Measurements from ENCODE around the gene CDH22. TPM values are rescaled to one million over a fixed set of nuclear protein-coding genes. Genes with fewer than 3 reads are reported as not detected.
A peak's percentile ranks its signal among the peaks of the same experiment; 100 is the strongest.

Gene CDH22
- total RNA-seq, 2 experiments from 2014 or later: not detected

DNA sequence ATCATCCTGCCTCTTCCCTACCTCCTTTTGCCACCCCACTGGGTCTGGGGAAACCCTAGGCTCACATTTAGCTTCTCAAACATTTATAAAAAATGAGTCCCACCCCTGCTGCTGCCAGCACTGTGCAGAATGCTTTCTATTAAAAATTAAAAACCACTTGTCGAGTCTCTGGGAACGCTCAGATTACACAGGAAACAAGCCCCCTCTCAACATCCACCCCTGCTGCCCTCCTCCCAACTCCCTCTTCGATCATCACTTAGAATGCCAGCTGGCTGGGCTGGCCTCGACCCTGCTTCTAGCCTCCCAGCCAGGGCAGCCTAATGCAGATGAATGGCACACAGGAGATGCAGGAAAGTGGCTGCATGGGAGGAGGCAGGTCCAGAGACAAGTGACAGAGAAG is 75.8 kb downstream of the CDH22 start:
- ChIA-PET CTCF (no interaction called here), POLR2A (no interaction called here)
- H3K4me1 Mint-ChIP-seq (ENCODE audit: low read depth): no peaks in the 10 kb centered on the region
- H3K27me3 Mint-ChIP-seq: peaks cover 25% of the 10 kb centered on the region
- H3K27ac Mint-ChIP-seq: no peak overlapping the region
- H3K4me3 Mint-ChIP-seq: no peak overlapping the region
- DNase-seq: no peak
- no peaks in the 10 kb centered on the region for H3K36me3 Mint-ChIP-seq
- intact Hi-C loops (cut with micrococcal nuclease): no loop called here
- H3K9me3 Mint-ChIP-seq: no peaks in the 10 kb centered on the region

DNA sequence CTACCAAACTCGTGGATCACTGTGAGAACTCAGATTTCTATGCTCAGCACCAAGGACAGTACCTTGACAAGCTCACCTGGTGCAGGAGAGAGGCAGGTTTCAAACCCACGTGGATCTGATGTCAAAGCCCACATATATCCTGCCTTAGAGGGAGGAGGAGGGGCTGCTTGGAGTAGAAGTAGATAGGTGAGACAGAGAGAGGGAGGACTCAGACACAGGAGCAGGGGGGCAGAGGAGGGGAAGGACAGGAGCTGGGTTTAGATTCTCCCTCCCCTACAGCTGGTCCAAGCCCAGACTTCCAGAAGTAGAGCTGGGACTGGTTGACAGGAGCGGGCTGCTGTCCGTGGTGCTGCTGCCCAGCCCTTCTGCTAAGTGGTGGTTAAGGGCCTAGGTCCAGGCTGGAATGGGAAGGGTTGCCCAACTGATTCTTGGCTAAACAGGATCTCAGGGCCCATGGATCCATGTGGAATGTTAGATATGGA is 77.5 kb downstream of the CDH22 start:
- DNase-seq: peak; percentile 19
- H3K27ac Mint-ChIP-seq: no peak overlapping the region
- peaks cover 35% of the 10 kb centered on the region for H3K27me3 Mint-ChIP-seq
- H3K36me3 Mint-ChIP-seq: no peaks in the 10 kb centered on the region
- H3K9me3 Mint-ChIP-seq: no peaks in the 10 kb centered on the region
- POLR2A ChIA-PET: no interaction called here
- H3K4me3 Mint-ChIP-seq: no peak overlapping the region
- no peaks in the 10 kb centered on the region for H3K4me1 Mint-ChIP-seq (ENCODE audit: low read depth)
- CTCF ChIA-PET: interaction anchor here (1.6 kb wide), 1 partner anchor 76 kb away, joined by 6 read pairs; no protein-coding TSS in a partner anchor
- intact Hi-C loops (cut with micrococcal nuclease): no loop called here

DNA sequence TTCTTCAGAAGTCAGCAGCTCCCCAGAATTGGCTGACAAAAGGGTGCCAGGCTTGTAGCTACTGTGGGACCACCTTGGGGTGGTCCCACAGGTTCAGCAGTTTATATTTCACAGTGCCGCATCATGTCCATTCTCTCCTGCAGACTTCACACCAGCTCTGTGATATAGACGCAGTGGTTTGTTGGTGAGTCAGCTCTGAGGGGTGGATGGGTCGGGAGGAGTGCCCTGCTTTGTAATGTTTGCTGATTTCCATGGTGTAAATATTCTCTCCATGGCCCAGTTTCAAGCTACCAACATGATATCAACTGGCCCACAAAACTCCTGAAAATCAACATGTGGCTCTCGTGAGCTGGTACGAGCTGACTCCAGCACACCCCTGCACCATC is 78.2 kb downstream of the CDH22 start:
- POLR2A ChIA-PET: no interaction called here
- H3K27me3 Mint-ChIP-seq: peaks cover 34% of the 10 kb centered on the region
- no peak overlapping the region for H3K4me3 Mint-ChIP-seq
- no peak overlapping the region for H3K27ac Mint-ChIP-seq
- no peaks in the 10 kb centered on the region for H3K9me3 Mint-ChIP-seq
- intact Hi-C loops (cut with micrococcal nuclease): no loop called here
- CTCF ChIA-PET: interaction anchor here (1.6 kb wide), 1 partner anchor 77 kb away, joined by 6 read pairs; no protein-coding TSS in a partner anchor
- no peaks in the 10 kb centered on the region for H3K36me3 Mint-ChIP-seq
- H3K4me1 Mint-ChIP-seq (ENCODE audit: low read depth): no peaks in the 10 kb centered on the region
- no peak for DNase-seq

DNA sequence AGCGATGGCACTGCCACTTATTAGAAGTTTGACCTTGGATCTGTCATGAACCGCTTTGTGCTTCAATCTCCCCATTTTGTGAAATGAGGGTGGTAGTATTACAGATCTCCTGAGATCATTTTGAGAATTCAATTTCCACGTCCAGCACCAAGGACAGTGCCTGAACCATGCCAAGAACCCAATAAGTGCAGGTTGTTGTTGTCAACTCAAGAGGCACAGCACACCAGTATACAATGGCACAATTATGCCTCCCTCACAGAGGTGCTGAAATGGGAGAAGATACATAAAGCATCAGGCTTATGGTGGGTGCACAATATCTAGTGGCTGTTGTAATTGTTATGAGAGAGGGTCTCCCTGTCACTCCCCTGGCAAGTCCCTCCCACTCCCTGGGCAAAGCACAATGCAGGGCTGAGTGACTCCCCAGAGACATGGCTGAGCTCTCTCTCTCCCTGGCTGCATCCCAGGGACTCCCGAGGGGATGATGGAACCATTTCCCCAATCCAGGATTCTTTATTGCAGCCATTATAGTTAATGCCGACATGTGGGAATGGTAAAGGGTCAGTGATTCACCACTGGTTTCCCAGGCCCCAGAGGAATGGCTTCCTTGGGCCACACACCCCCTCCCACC is 78.7 kb downstream of the CDH22 start:
- no peaks in the 10 kb centered on the region for H3K9me3 Mint-ChIP-seq
- no peak overlapping the region for H3K4me3 Mint-ChIP-seq
- no peak for DNase-seq
- intact Hi-C loops (cut with micrococcal nuclease): no loop called here
- H3K27ac Mint-ChIP-seq: no peak overlapping the region
- H3K27me3 Mint-ChIP-seq: peaks cover 34% of the 10 kb centered on the region
- H3K36me3 Mint-ChIP-seq: no peaks in the 10 kb centered on the region
- ChIA-PET CTCF (interaction anchor here (1.6 kb wide), 1 partner anchor 77 kb away, joined by 6 read pairs; no protein-coding TSS in a partner anchor), POLR2A (no interaction called here)
- H3K4me1 Mint-ChIP-seq (ENCODE audit: low read depth): no peaks in the 10 kb centered on the region

DNA sequence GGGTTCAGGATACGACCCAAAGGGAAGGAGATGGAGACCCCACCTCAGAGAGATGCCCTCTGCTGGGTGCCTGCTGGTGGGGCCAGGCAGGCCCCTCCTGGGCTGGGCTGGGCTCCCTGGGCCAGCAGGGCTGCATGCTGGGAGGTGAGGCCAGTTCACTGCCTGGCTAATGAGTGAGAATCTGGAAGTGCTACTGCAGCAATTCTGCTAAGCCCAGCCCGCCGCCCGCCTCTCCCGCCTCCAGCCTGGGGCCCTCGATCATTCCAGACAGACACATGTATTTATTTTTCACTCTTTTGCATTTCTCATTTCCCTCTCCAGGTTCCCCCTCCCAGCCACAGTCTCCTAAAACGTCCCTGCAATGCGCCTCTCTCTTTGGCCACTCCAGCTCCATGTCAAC is 79.6 kb downstream of the CDH22 start:
- CTCF ChIA-PET: no interaction called here
- intact Hi-C loops (cut with micrococcal nuclease): no loop called here
- no peaks in the 10 kb centered on the region for H3K9me3 Mint-ChIP-seq
- H3K27me3 Mint-ChIP-seq: peaks cover 31% of the 10 kb centered on the region
- no peak overlapping the region for H3K27ac Mint-ChIP-seq
- H3K4me3 Mint-ChIP-seq: no peak overlapping the region
- H3K4me1 Mint-ChIP-seq (ENCODE audit: low read depth): no peaks in the 10 kb centered on the region
- no peak for DNase-seq
- H3K36me3 Mint-ChIP-seq: no peaks in the 10 kb centered on the region
- POLR2A ChIA-PET: no interaction called here

DNA sequence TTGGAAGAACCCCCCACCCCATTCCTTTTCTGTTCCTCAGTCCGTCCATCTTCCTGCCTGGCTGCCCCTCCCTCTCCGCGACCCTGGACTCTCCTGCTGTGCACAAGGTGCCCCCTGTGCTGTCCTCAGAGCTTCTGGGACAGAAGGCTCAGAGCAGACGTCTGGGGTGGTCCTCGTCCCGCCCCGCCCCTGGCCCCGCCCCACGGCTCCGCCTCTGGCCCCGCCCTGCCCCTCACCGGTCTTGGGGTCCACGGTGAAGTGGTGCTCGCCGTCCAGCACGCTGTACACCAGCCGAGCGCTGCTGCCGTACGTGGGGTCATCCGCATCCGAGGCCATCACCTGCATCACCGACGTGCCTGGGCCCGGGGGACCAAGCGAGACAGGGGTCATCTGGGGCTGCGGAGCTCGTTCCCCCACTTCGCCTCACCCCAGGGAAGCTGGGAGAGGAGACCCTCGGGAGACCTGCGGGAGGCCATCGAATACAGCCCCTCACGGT is 81.0 kb downstream of the CDH22 start:
- peaks cover 29% of the 10 kb centered on the region for H3K27me3 Mint-ChIP-seq
- POLR2A ChIA-PET: no interaction called here
- H3K9me3 Mint-ChIP-seq: no peaks in the 10 kb centered on the region

DNA sequence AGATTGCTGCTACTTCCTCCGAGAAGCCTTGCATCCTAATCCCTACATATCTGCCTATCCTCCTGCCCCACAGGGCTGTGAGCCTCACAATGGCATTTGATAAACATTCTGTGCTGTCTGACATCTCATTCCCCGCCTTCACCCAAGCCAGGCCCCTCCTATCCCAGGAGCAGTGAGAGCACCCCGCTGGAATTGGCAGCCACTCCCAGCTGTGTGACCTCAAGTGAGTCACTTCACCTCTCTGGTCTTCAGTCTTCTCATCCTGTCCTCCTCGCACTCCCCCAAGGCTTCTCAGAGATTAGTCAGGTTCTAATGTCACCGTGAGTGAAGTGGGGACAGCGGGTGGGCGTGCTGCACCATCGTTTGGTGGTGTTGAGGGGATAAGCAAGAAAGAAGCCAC is 81.7 kb downstream of the CDH22 start:
- Mint-ChIP-seq H3K9me3 (no peaks in the 10 kb centered on the region), H3K27me3 (peaks cover 27% of the 10 kb centered on the region), H3K4me3 (no peak overlapping the region), H3K27ac (no peak overlapping the region), H3K36me3 (no peaks in the 10 kb centered on the region), H3K4me1 (ENCODE audit: low read depth) (no peaks in the 10 kb centered on the region)
- intact Hi-C loops (cut with micrococcal nuclease): no loop called here
- DNase-seq: no peak
- POLR2A ChIA-PET: no interaction called here
- CTCF ChIA-PET: no interaction called here

More for the DNA sequence above, 81.0 kb downstream of the CDH22 start:
- H3K36me3 Mint-ChIP-seq: no peaks in the 10 kb centered on the region
- no peak overlapping the region for H3K27ac Mint-ChIP-seq
- intact Hi-C loops (cut with micrococcal nuclease): no loop called here
- no peak overlapping the region for H3K4me3 Mint-ChIP-seq
- no peaks in the 10 kb centered on the region for H3K4me1 Mint-ChIP-seq (ENCODE audit: low read depth)
- DNase-seq: no peak
- CTCF ChIA-PET: no interaction called here

DNA sequence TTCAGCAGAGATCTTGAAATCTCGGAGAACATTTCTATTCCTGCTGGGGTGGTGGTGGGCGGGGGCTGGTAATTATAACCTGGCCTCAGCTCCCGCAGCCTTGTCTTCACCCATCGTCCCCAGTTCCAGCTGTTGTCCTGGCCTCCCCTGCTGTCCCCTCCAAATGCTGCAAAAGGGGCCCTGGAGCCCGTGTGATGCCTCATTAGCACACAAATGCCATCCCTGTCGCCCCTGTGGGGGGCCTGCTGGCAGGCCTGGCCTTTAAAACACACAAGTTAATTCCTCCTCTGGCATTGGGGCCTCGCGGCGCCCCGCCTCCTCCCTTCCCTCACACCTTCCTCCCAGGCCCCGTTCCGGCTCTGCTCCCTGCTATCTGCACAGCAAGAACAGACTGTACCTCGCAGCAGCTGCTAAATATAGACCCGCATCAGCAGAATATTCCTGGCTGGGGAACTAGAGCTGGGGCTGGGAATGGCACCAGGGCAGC is 85.7 kb downstream of the CDH22 start:
- Mint-ChIP-seq H3K4me3 (no peak overlapping the region), H3K36me3 (no peaks in the 10 kb centered on the region), H3K27me3 (peaks cover 17% of the 10 kb centered on the region), H3K4me1 (ENCODE audit: low read depth) (no peaks in the 10 kb centered on the region), H3K27ac (no peak overlapping the region), H3K9me3 (no peaks in the 10 kb centered on the region)
- ChIA-PET CTCF (no interaction called here), POLR2A (no interaction called here)
- intact Hi-C loops (cut with micrococcal nuclease): no loop called here
- DNase-seq: no peak

DNA sequence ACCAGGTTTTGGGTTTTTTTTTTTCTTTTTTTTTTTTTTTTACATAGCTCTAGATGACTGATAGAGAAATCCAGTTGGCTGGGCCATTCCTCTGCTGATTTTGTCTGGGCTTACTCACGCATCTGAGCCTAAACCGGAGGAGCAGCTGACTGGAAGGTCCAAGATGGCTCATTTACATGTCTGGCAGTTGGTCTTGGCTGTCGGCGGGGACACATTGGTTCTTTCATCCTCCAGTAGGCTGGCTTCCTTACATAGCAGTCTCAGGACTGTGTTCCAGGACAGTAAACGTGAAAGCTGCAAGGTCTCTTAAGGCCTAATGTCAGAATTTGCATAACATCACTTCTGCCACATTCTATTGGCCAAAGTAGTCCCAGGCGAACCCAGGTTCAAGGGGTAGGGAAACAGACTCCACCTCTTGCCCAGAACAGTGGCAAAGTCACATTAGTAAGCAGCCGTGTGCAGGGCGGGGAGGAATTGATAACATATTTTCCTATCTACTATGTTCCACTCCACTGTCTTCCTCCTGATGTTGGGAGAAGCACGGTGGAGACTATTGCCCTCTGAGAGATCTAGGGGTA is 87.0 kb downstream of the CDH22 start:
- no peaks in the 10 kb centered on the region for H3K9me3 Mint-ChIP-seq
- intact Hi-C loops (cut with micrococcal nuclease): no loop called here
- no peak overlapping the region for H3K4me3 Mint-ChIP-seq
- DNase-seq: no peak
- ChIA-PET POLR2A (no interaction called here), CTCF (no interaction called here)
- no peak overlapping the region for H3K27ac Mint-ChIP-seq
- no peaks in the 10 kb centered on the region for H3K36me3 Mint-ChIP-seq
- H3K4me1 Mint-ChIP-seq (ENCODE audit: low read depth): no peaks in the 10 kb centered on the region
- H3K27me3 Mint-ChIP-seq: peaks cover 8% of the 10 kb centered on the region

DNA sequence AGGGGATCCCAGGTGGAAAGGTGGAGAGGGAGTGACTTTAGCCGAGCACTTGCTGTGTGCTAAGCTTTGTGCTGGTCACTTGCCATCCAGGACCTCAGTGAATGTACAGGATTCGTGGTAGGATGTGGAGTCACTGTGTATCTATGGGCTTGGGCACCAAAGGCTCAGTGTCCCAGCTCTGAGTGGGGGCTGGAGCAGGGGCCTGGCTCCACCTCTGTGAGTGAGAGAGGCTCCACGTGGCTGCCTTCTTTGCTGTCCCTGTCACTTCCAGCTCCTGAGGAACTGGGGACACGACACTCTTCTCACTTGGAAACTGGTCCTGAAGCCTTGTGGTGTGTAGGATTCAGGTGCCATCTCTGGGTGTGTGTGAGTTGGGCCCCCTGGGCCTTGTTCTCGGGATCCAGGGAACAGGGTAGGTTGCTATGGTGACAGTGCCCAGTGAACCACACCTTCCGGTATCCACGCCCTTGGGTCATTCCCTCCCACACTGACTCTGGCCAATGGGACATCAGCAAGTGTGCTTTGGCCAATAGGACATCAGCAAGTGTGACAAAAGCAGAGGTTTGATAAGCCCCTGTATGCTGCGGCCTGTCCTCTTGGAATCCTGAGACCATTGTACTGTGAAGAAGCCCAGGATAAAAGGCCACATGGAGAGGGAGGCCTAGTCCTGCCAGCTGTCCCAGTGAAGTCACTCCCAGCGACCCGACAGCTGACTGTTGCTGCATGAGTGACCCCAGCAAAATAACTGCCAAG is 87.7 kb downstream of the CDH22 start:
- ChIA-PET CTCF (no interaction called here), POLR2A (no interaction called here)
- intact Hi-C loops (cut with micrococcal nuclease): no loop called here
- DNase-seq: no peak
- Mint-ChIP-seq H3K9me3 (no peaks in the 10 kb centered on the region), H3K27ac (no peak overlapping the region), H3K4me3 (no peak overlapping the region), H3K36me3 (no peaks in the 10 kb centered on the region), H3K27me3 (peaks cover 3% of the 10 kb centered on the region), H3K4me1 (ENCODE audit: low read depth) (no peaks in the 10 kb centered on the region)

DNA sequence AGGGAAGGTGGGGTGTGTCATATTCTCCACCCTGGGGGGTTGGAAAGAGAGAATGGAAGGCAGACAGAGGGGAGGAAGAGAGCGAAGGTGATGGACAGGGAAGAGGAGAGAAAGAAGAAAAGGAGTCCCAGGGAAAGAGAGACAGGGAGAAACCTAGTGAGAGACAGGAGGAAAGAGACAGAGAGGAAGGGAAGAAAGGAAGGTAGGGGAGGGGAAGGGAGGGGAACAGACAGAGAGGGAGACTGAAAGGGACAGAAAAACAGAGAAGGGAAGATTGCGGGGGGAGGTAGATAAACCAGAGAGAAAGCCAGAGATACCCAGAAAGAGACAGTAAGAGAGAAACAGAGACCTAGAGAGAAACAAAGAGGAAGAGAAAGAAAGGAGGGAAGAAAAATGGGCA is 88.4 kb downstream of the CDH22 start:
- Mint-ChIP-seq H3K4me3 (no peak overlapping the region), H3K4me1 (ENCODE audit: low read depth) (no peaks in the 10 kb centered on the region), H3K36me3 (no peaks in the 10 kb centered on the region), H3K27ac (no peak overlapping the region), H3K27me3 (no peaks in the 10 kb centered on the region), H3K9me3 (no peaks in the 10 kb centered on the region)
- intact Hi-C loops (cut with micrococcal nuclease): no loop called here
- ChIA-PET CTCF (no interaction called here), POLR2A (no interaction called here)
- no peak for DNase-seq

DNA sequence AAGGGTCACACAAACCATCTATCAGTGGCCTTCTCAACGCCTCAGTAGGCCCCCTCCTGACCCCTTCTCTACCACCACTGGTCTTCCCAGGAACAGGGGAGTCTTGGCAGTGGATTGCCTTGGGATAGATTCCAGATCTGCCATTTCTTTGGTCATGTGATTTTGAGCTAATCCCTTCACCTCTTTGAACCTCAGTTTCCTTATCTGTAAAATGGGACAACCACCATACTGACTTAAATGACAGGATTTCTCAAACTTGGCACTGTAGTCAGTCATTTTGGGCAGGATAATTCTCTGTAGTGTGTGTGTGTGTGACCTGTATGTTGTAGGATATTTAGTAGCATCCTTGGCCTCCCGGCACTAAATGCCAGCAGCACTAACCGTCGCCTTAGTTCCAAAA is 89.1 kb downstream of the CDH22 start:
- intact Hi-C loops (cut with micrococcal nuclease): no loop called here
- Mint-ChIP-seq H3K27me3 (no peaks in the 10 kb centered on the region), H3K36me3 (no peaks in the 10 kb centered on the region), H3K4me1 (ENCODE audit: low read depth) (no peaks in the 10 kb centered on the region), H3K4me3 (no peak overlapping the region), H3K9me3 (no peaks in the 10 kb centered on the region), H3K27ac (no peak overlapping the region)
- no peak for DNase-seq
- POLR2A ChIA-PET: no interaction called here
- CTCF ChIA-PET: no interaction called here

Data from activated CD4-positive, alpha-beta memory T cell treated with anti-CD3 and anti-CD28 coated beads for 36 hours (primary cell).